Measurements from ENCODE around the gene FANCE.

Gene FANCE

GRCh38 chr6:35507221-35507620 lies 55.1 kb downstream of the FANCE start:
- TF ChIP-seq POLR2AphosphoS5 (IDR thresholded peaks at IDR 0.05; ENCODE audit: low read depth, low read length): no peak

- TF ChIP-seq TAF1 (IDR thresholded peaks at IDR 0.05; ENCODE audit: borderline replicate concordance, insufficient read depth, low read length): no peak
- no peak for TF ChIP-seq FOXP2 (optimal IDR thresholded peaks at IDR 0.05; ENCODE audit: borderline replicate concordance, extremely low read depth, extremely low read length, insufficient read depth)
- no peak for TF ChIP-seq REST (IDR thresholded peaks at IDR 0.05; ENCODE audit: insufficient read depth in 1 of 2, low read depth in 2 of 2, low read length in 2 of 2)
- no peak for TF ChIP-seq POLR2AphosphoS5 (IDR thresholded peaks at IDR 0.05; ENCODE audit: low read depth, low read length)
- no peak for TF ChIP-seq SIN3A (IDR thresholded peaks at IDR 0.05; ENCODE audit: borderline replicate concordance, insufficient read depth, low read length)
Measured at GRCh38 chr6:35508027-35508426, 55.9 kb downstream of the FANCE start.

GRCh38 chr6:35508542-35508941 lies 56.4 kb downstream of the FANCE start:
- TF ChIP-seq TAF1 (IDR thresholded peaks at IDR 0.05; ENCODE audit: borderline replicate concordance, insufficient read depth, low read length) (no peak), REST (IDR thresholded peaks at IDR 0.05; ENCODE audit: insufficient read depth in 1 of 2, low read depth in 2 of 2, low read length in 2 of 2) (no peak), SIN3A (IDR thresholded peaks at IDR 0.05; ENCODE audit: borderline replicate concordance, insufficient read depth, low read length) (no peak), POLR2AphosphoS5 (IDR thresholded peaks at IDR 0.05; ENCODE audit: low read depth, low read length) (no peak), FOXP2 (optimal IDR thresholded peaks at IDR 0.05; ENCODE audit: borderline replicate concordance, extremely low read depth, extremely low read length, insufficient read depth) (no peak)

GRCh38 chr6:35510916-35511561 lies 58.9 kb downstream of the FANCE start:
- no peak for TF ChIP-seq POLR2AphosphoS5 (IDR thresholded peaks at IDR 0.05; ENCODE audit: low read depth, low read length)

GRCh38 chr6:35511562-35511941 lies 59.4 kb downstream of the FANCE start:
- TF ChIP-seq POLR2AphosphoS5 (IDR thresholded peaks at IDR 0.05; ENCODE audit: low read depth, low read length) (no peak), REST (IDR thresholded peaks at IDR 0.05; ENCODE audit: insufficient read depth in 1 of 2, low read depth in 2 of 2, low read length in 2 of 2) (no peak), TAF1 (IDR thresholded peaks at IDR 0.05; ENCODE audit: borderline replicate concordance, insufficient read depth, low read length) (no peak), FOXP2 (optimal IDR thresholded peaks at IDR 0.05; ENCODE audit: borderline replicate concordance, extremely low read depth, extremely low read length, insufficient read depth) (no peak)

GRCh38 chr6:35512006-35512405 lies 59.9 kb downstream of the FANCE start:
- TF ChIP-seq SIN3A (IDR thresholded peaks at IDR 0.05; ENCODE audit: borderline replicate concordance, insufficient read depth, low read length): no peak
- no peak for TF ChIP-seq POLR2AphosphoS5 (IDR thresholded peaks at IDR 0.05; ENCODE audit: low read depth, low read length)
- TF ChIP-seq TAF1 (IDR thresholded peaks at IDR 0.05; ENCODE audit: borderline replicate concordance, insufficient read depth, low read length): no peak
- TF ChIP-seq FOXP2 (optimal IDR thresholded peaks at IDR 0.05; ENCODE audit: borderline replicate concordance, extremely low read depth, extremely low read length, insufficient read depth): no peak
- TF ChIP-seq REST (IDR thresholded peaks at IDR 0.05; ENCODE audit: insufficient read depth in 1 of 2, low read depth in 2 of 2, low read length in 2 of 2): no peak
